ENCODE data around the gene DHX16. TPM values are rescaled to one million over a fixed set of nuclear protein-coding genes. Genes with fewer than 3 reads are reported as not detected.

DHX16 gene
- total RNA-seq, 1 experiment from 2014 or later: 32.2 TPM

Other genes with a start within 250 kb of the DHX16 start
- gene HLA-E, start 183.5 kb downstream of the DHX16 start, total RNA-seq (2021): 44.6 to 49.0 TPM (median 44.7 TPM) in 3 replicates
- 69.1 to 85.7 TPM (median 72.8 TPM) in 3 replicates for gene GNL1, start 116.5 kb downstream of the DHX16 start, total RNA-seq (2021)
- gene PRR3, start 115.7 kb downstream of the DHX16 start, total RNA-seq (2021): 10.1 to 13.1 TPM (median 10.8 TPM) in 3 replicates
- 98.7 to 102 TPM (median 101 TPM) in 3 replicates for gene ABCF1, start 101.6 kb downstream of the DHX16 start, total RNA-seq (2021)
- 83.1 to 90.5 TPM (median 85.5 TPM) in 3 replicates for gene PPP1R10, start 55.8 kb downstream of the DHX16 start, total RNA-seq (2021)
- 56.4 to 67.8 TPM (median 57.6 TPM) in 3 replicates for gene MRPS18B, start 55.2 kb downstream of the DHX16 start, total RNA-seq (2021)
- gene ATAT1, start 46.1 kb downstream of the DHX16 start, total RNA-seq (2021): 19.3 to 21.7 TPM (median 20.3 TPM) in 3 replicates
- 21.8 to 26.5 TPM (median 25.5 TPM) in 3 replicates for gene C6orf136, start 25.9 kb downstream of the DHX16 start, total RNA-seq (2021)
- gene PPP1R18, start 13.6 kb upstream of the DHX16 start, total RNA-seq (2021): 25.6 to 36.5 TPM (median 26.2 TPM) in 3 replicates
- 31.2 to 33.3 TPM (median 31.3 TPM) in 3 replicates for gene NRM, start 18.0 kb upstream of the DHX16 start, total RNA-seq (2021)
- gene MDC1, start 44.3 kb upstream of the DHX16 start, total RNA-seq (2021): 95.9 to 100 TPM (median 97.9 TPM) in 3 replicates
- 1,503 to 1,570 TPM (median 1,542 TPM) in 3 replicates for gene TUBB, start 47.3 kb upstream of the DHX16 start, total RNA-seq (2021)
- 110 to 121 TPM (median 120 TPM) in 3 replicates for gene FLOT1, start 69.7 kb upstream of the DHX16 start, total RNA-seq (2021)
- gene IER3, start 71.5 kb upstream of the DHX16 start, total RNA-seq (2021): 61.2 to 82.4 TPM (median 61.5 TPM) in 3 replicates
- gene DDR1, start 211.5 kb upstream of the DHX16 start, total RNA-seq (2021): 195 to 230 TPM (median 203 TPM) in 3 replicates
- 46.2 to 49.7 TPM (median 49.2 TPM) in 3 replicates for gene GTF2H4, start 235.2 kb upstream of the DHX16 start, total RNA-seq (2021)
- gene VARS2, start 241.2 kb upstream of the DHX16 start, total RNA-seq (2021): 65.6 to 74.1 TPM (median 69.9 TPM) in 3 replicates